Ovary (tissue), 9 donors: Measurements from ENCODE around the gene HDAC5. TPM values are rescaled to one million over a fixed set of nuclear protein-coding genes. Genes with fewer than 3 reads are reported as not detected.

ENCODE experiments used
- DNase-seq, 5 donors: peaks; one replicate each; pipeline ENCODE4 v3.0.0-alpha.2; 2019 to 2020
- H3K27ac ChIP-seq, 2 donors: fragments of 200-600 bp; one replicate each; pipeline versions ENCODE4 v1.5.1 to v1.8.0; 2019 to 2022
- H3K27me3 ChIP-seq: fragments of 200-600 bp; one replicate; pipeline ENCODE4 v1.8.0; 2022
- H3K36me3 ChIP-seq: fragments of 200-600 bp; sonication (generic); one replicate; pipeline ENCODE4 v1.5.1; 2019
- H3K4me1 ChIP-seq: one replicate; pipeline ENCODE4 v1.8.1; 2013; ENCODE audit warnings: mild to moderate bottlenecking, moderate library complexity; ENCODE audit not compliant: insufficient read depth
- H3K4me3 ChIP-seq: fragments of 200-600 bp; sonication (generic); one replicate; pipeline ENCODE4 v1.5.1; 2017
- H3K9me3 ChIP-seq, 2 donors: fragments of 200-600 bp in 1 of 2; sonication (generic) in 1 of 2; one replicate each; pipeline versions ENCODE4 v1.5.1 to v1.8.1; 2013 to 2019; ENCODE audit warnings: mild to moderate bottlenecking in 1 of 2, moderate library complexity in 1 of 2
- CTCF ChIP-seq, 3 donors: fragments of 450-650 bp in 2 of 3; fragments of 200-600 bp in 1 of 3; IDR thresholded peaks; one replicate each; pipeline versions ENCODE4 v1.5.1 to v1.8.0; 2016 to 2022; ENCODE audit warnings: antibody characterized with exemption in 3 of 3, mild to moderate bottlenecking in 1 of 3
- EP300 ChIP-seq: sonication (generic); formaldehyde crosslinking; IDR thresholded peaks from one replicate; pipeline ENCODE4 v1.6.1; 2017; ENCODE audit warnings: antibody characterized with exemption
- POLR2A ChIP-seq: fragments of 450-650 bp; IDR thresholded peaks from one replicate; pipeline ENCODE4 v1.6.1; 2017; ENCODE audit warnings: antibody characterized with exemption, mild to moderate bottlenecking, moderate library complexity
- WGBS, 3 donors: extraction: QIAGEN DNeasy Blood & Tissue Kit in 1 of 3; methylation state at CpG; one replicate each; pipeline versions ENCODE4 v1.1.5 to v1.1.7; 2013 to 2017; 5-methylcytosine and 5-hydroxymethylcytosine counted together
- intact Hi-C, 4 donors: fragments of 100-400 bp; cut with DNase I; formaldehyde crosslinking; loops; one replicate each; pipeline versions ENCODE4 v1.11.0 to v1.15.1; 2022 to 2023
- polyA plus RNA-seq, 2 donors: library from polyadenylated mRNA; stranded (reverse); fragments of 200-250 nt in 1 of 2; fragments of 350-450 nt in 1 of 2; fragmentation: Illumina TruSeq in 1 of 2; extraction: RNeasy Lipid Tissue Mini Kit (QIAGEN cat#74804) in 1 of 2; gene quantifications; one replicate each; pipeline ENCODE4 v1.2.3, GENCODE V29; 2013 to 2014
- total RNA-seq, 7 donors: library from RNA; depleted of rRNA in 2 of 7; stranded (reverse); fragments of >200 nt in 2 of 7; fragmentation: NEBNext Ultra II Directional in 3 of 7; extraction: Animal tissue kit (Norgen Biotek cat#: 25700) in 3 of 7; gene quantifications; one replicate each; pipeline versions ENCODE4 v1.1.0 to v1.2.4, GENCODE V29; 2016 to 2023
- donor health status: DM: no; HTN: no; CAD: no; lungs with moderate emphysema.
- donor health status: DM: no; HTN: no; CAD: no.
- donor health status: Bipolar disorder and iron deficiency.
- donor health status: DM: yes; HTN: yes; CAD: no.
- donor health status: DM: no; HTN: no; CAD: no.
- donor health status: DM: yes; HTN: yes; CAD: no.

Gene HDAC5
- total and polyA plus RNA-seq, 9 donors, result 11.4 to 97.6 (median 67.2) TPM

- intact Hi-C loops, result loop anchor here in 2 of 4 donors (5.0 to 10.0 kb wide), 2 partner anchors 223 to 225 kb away; partner anchors contain the start of gene PPY (in 2 of the 2)
- H3K36me3 ChIP-seq, result no peaks in the 10 kb centered on the region
- no peak overlapping the region for H3K4me3 ChIP-seq
- WGBS, 3 donors, result 83 to 95% (median 88%) methylated on average over 7 of the region's 7 CpGs
- peaks cover 6% of the 10 kb centered on the region for H3K4me1 ChIP-seq
- H3K27ac ChIP-seq, result no peak overlapping the region
- TF ChIP-seq POLR2A (no peak), CTCF (IDR thresholded peaks at IDR 0.05) (no peak), EP300 (no peak)
- H3K9me3 ChIP-seq, result no peaks in the 10 kb centered on the region
- no peaks in the 10 kb centered on the region for H3K27me3 ChIP-seq
- no peak for DNase-seq
Observed at GRCh38 chr17:44167181-44167861, 43.9 kb upstream of the HDAC5 start.

- Histone ChIP-seq H3K4me3 (no peak overlapping the region), H3K4me1 (no peaks in the 10 kb centered on the region), H3K36me3 (no peaks in the 10 kb centered on the region), H3K27me3 (no peaks in the 10 kb centered on the region), H3K9me3 (no peaks in the 10 kb centered on the region), H3K27ac (no peak overlapping the region)
- TF ChIP-seq POLR2A (no peak), CTCF (IDR thresholded peaks at IDR 0.05) (no peak), EP300 (no peak)
- 84 to 97% (median 89%) methylated on average over 1 of the region's 1 CpG for WGBS, 3 donors
- intact Hi-C loops, result loop anchor here in 1 of 4 donors (10.0 kb wide), 1 partner anchor 220 kb away; the partner anchor contains the start of gene PPY
- no peak for DNase-seq
Observed at GRCh38 chr17:44164476-44164875, 41.0 kb upstream of the HDAC5 start.

- WGBS, 3 donors, result 81 to 82% (median 81%) methylated on average over 15 of the region's 15 CpGs
- H3K4me1 ChIP-seq, result no peaks in the 10 kb centered on the region
- no peak overlapping the region for H3K4me3 ChIP-seq
- no peak for DNase-seq
- H3K27me3 ChIP-seq, result no peaks in the 10 kb centered on the region
- no peaks in the 10 kb centered on the region for H3K36me3 ChIP-seq
- TF ChIP-seq POLR2A (no peak), CTCF (IDR thresholded peaks at IDR 0.05) (no peak), EP300 (no peak)
- intact Hi-C loops, result loop anchor here in 1 of 4 donors (10.0 kb wide), 1 partner anchor 215 kb away; the partner anchor contains the start of gene PPY
- no peak overlapping the region for H3K27ac ChIP-seq
- H3K9me3 ChIP-seq, result no peaks in the 10 kb centered on the region
Observed at GRCh38 chr17:44159519-44160210, 36.2 kb upstream of the HDAC5 start.

- Histone ChIP-seq H3K36me3 (no peaks in the 10 kb centered on the region), H3K4me1 (no peaks in the 10 kb centered on the region), H3K27me3 (no peaks in the 10 kb centered on the region), H3K4me3 (no peak overlapping the region), H3K9me3 (no peaks in the 10 kb centered on the region), H3K27ac (no peak overlapping the region)
- TF ChIP-seq EP300, result no peak
- no peak for TF ChIP-seq POLR2A
- TF ChIP-seq CTCF (IDR thresholded peaks at IDR 0.05), result no peak
- intact Hi-C loops, result no loop called here
- no peak for DNase-seq
- WGBS, 3 donors, result 83 to 89% (median 86%) methylated on average over 2 of the region's 2 CpGs
Observed at GRCh38 chr17:44155488-44155887, 32.0 kb upstream of the HDAC5 start.
